BLaER1 (cell line): Measurements from ENCODE around the gene RDH11.

Source experiments
- H3K27ac ChIP-seq: shearing (Covaris generic); formaldehyde crosslinking; 2 replicates; pipeline ENCODE4 v1.8.1; 2022
- H3K27me3 ChIP-seq: shearing (Covaris generic); formaldehyde crosslinking; 2 replicates; pipeline ENCODE4 v1.8.1; 2022
- H3K36me3 ChIP-seq: shearing (Covaris generic); formaldehyde crosslinking; 2 replicates; pipeline ENCODE4 v1.8.1; 2022
- H3K4me1 ChIP-seq: shearing (Covaris generic); formaldehyde crosslinking; 2 replicates; pipeline ENCODE4 v1.8.1; 2022
- H3K4me2 ChIP-seq: shearing (Covaris generic); formaldehyde crosslinking; 2 replicates; pipeline ENCODE4 v1.8.1; 2022
- H3K4me3 ChIP-seq: shearing (Covaris generic); formaldehyde crosslinking; 2 replicates; pipeline ENCODE4 v1.8.1; 2022
- H3K9ac ChIP-seq: shearing (Covaris generic); formaldehyde crosslinking; 2 replicates; pipeline ENCODE4 v1.8.1; 2022
- H3K9me3 ChIP-seq: shearing (Covaris generic); formaldehyde crosslinking; 2 replicates; pipeline ENCODE4 v1.8.1; 2022
- H4K20me1 ChIP-seq: shearing (Covaris generic); formaldehyde crosslinking; 2 replicates; pipeline ENCODE4 v1.8.1; 2022
- Cebpa-rat ChIP-seq: shearing (Covaris generic); IDR thresholded peaks from 2 replicates; pipeline ENCODE4 v1.8.1; 2022

The RDH11 gene

DNA sequence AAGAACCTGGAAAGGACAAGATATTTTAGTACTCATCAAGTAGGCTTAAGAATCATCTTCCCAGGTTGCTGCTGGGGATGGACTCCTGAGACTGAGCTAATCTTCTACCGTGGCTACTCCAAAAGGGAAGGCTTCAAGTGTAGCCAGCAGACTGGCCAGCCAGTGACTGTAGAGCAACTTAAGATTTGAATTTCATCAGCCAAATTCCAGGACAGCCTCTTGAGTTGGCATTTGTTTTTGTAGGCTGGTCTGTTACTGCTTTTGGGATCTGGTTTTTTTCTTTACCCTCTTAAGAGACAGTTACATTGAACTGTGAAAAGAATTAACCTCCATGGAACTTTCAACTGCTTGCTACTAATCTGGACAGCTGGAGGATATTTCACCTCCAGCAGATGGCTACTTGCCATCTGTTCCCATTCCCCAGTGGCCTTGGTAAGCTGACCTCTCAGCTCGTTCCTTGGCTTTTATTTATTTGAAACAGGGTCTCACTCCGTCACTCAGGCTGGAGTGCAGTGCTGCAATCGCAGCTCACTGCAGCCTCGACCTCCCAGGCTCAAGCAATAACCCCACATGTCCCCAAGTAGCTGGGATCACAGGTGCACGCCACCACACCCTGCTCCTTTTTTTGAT is 41.8 kb downstream of the RDH11 start:
- Histone ChIP-seq H3K36me3 (peaks cover 100% of the 10 kb centered on the region), H3K9ac (no peak overlapping the region), H3K9me3 (no peaks in the 10 kb centered on the region), H4K20me1 (peaks cover 4% of the 10 kb centered on the region; the same call in 1 of the 2 replicates), H3K27ac (no peak overlapping the region), H3K27me3 (no peaks in the 10 kb centered on the region), H3K4me3 (no peak overlapping the region), H3K4me2 (no peak overlapping the region), H3K4me1 (no peaks in the 10 kb centered on the region)
- no peak for TF ChIP-seq Cebpa-rat

DNA sequence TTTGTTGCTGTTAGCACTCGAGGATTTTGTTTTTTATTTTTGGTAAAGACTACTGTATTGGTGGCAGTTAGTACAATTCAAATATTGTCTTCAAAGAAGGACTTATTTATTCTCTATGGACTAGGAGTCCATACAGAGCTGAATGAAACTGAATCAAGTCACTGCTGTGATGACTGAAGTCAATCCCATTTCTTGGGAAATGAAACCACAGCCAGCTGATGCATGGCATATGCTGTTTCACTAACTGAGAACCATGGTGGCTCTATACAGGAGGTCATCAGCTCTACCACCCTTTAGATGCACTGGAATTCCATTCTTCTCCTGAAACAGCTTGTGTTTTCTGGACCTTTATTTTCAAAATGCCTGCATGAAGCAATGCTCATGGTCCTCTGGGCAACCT is 43.4 kb downstream of the RDH11 start:
- H3K27me3 ChIP-seq = no peaks in the 10 kb centered on the region
- H3K36me3 ChIP-seq = peaks cover 98% of the 10 kb centered on the region
- TF ChIP-seq Cebpa-rat = no peak
- H3K4me2 ChIP-seq = no peak overlapping the region
- no peak overlapping the region for H3K9ac ChIP-seq
- H3K9me3 ChIP-seq = no peaks in the 10 kb centered on the region
- no peak overlapping the region for H3K27ac ChIP-seq
- H3K4me3 ChIP-seq = no peak overlapping the region
- no peaks in the 10 kb centered on the region for H3K4me1 ChIP-seq
- peaks cover 4% of the 10 kb centered on the region; the same call in 1 of the 2 replicates for H4K20me1 ChIP-seq

DNA sequence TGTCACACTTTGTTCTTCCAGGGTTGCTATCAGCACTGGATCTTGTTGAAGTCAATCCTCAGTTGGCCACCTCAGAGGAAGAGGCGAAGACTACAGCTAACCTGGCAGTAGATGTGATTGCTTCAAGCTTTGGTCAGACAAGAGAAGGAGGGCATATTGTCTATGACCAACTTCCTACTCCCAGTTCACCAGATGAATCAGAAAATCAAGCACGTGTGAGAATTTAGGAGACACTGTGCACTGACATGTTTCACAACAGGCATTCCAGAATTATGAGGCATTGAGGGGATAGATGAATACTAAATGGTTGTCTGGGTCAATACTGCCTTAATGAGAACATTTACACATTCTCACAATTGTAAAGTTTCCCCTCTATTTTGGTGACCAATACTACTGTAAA is 44.9 kb downstream of the RDH11 start:
- Histone ChIP-seq H3K36me3 (peaks cover 98% of the 10 kb centered on the region), H3K27ac (no peak overlapping the region), H3K4me1 (no peaks in the 10 kb centered on the region), H3K9ac (no peak overlapping the region), H3K27me3 (no peaks in the 10 kb centered on the region), H4K20me1 (no peaks in the 10 kb centered on the region), H3K9me3 (no peaks in the 10 kb centered on the region), H3K4me3 (no peak overlapping the region), H3K4me2 (no peak overlapping the region)
- TF ChIP-seq Cebpa-rat = no peak

DNA sequence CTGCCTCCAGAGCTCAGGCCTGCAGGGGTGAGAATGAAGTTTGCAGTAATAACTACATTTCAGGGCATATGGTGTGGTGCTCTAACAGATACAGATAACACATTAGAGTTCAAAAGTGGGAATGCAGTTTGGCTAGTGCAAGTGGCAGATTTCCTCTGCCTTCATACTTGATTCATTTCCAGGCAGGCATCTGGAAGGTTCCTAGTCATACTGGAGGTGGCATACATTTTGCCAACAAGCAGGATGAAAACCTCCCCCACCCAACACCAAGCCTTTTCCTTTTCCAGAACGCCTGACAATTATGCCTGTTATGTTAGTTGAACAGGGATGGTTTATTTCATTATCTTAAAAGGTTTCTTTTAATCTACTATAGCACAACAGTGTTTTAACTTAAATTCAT is 45.4 kb downstream of the RDH11 start:
- H3K4me3 ChIP-seq = no peak overlapping the region
- no peak for TF ChIP-seq Cebpa-rat
- H3K27me3 ChIP-seq = no peaks in the 10 kb centered on the region
- H3K4me2 ChIP-seq = no peak overlapping the region
- H3K36me3 ChIP-seq = peaks cover 96% of the 10 kb centered on the region
- no peak overlapping the region for H3K9ac ChIP-seq
- H3K9me3 ChIP-seq = no peaks in the 10 kb centered on the region
- no peak overlapping the region for H3K27ac ChIP-seq
- no peaks in the 10 kb centered on the region for H4K20me1 ChIP-seq
- H3K4me1 ChIP-seq = no peaks in the 10 kb centered on the region

DNA sequence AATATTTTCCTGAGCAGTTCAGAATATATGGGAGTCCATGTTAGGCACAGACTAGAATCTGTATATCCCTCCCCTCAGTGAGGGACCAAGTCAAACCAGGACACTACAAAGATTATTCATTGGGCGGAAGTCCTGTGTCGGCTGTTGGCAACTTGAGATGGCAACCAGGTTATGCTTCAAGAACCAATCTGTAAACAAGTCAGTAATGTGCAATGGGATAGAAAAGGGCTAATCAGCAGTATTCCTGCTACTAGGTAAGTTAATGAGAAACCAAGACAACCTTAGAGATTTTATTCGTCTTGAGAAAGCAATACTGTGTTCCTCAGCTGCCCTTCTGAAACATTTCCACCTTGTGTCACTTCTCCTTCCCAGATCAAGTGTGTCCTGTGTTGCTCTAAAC is 49.4 kb downstream of the RDH11 start:
- peaks cover 55% of the 10 kb centered on the region for H3K36me3 ChIP-seq
- no peaks in the 10 kb centered on the region for H4K20me1 ChIP-seq
- H3K27ac ChIP-seq = no peak overlapping the region
- TF ChIP-seq Cebpa-rat = no peak
- H3K4me2 ChIP-seq = no peak overlapping the region
- no peaks in the 10 kb centered on the region for H3K27me3 ChIP-seq
- no peak overlapping the region for H3K4me3 ChIP-seq
- no peaks in the 10 kb centered on the region for H3K4me1 ChIP-seq
- H3K9me3 ChIP-seq = no peaks in the 10 kb centered on the region
- no peak overlapping the region for H3K9ac ChIP-seq

DNA sequence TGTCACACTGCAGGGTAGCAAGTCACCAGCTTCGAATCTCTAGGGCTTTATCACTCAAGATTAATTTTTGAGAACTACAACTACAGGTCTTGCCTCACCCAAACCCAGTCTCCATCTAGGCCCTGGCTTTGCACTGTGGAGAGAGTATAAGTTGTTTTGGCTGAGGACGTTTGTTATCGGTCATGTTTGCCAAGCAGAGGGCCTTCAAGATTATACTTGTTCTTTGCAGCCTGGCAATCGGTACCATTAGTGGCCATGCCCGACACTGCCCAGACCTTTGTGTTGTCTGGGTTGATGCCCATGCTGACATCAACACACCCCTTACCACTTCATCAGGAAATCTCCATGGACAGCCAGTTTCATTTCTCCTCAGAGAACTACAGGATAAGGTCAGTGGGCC is 50.1 kb downstream of the RDH11 start:
- no peak for TF ChIP-seq Cebpa-rat
- Histone ChIP-seq H3K9ac (no peak overlapping the region), H3K27ac (no peak overlapping the region), H3K4me2 (no peak overlapping the region), H3K27me3 (no peaks in the 10 kb centered on the region), H3K36me3 (peaks cover 48% of the 10 kb centered on the region), H3K9me3 (no peaks in the 10 kb centered on the region), H4K20me1 (no peaks in the 10 kb centered on the region), H3K4me1 (no peaks in the 10 kb centered on the region), H3K4me3 (no peak overlapping the region)

DNA sequence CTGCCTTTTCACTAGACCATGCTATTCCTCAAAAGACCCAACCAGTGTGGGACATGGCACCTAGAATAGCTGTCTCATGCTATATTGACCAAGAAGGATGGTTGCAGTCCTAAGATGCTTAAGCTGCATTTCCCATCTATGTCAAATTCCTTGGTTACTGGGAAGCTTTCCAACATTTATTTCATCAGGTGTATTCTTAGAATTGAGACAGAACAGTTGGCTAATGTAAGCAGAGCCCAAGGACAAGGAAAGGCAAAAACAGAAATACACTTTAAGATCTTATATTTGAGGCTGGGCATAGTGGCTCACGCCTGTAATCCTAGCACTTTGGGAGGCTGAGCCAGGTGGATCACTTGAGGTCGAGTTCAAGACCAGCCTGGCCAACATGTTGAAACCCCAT is 51.1 kb downstream of the RDH11 start:
- no peak for TF ChIP-seq Cebpa-rat
- no peak overlapping the region for H3K4me2 ChIP-seq
- H3K9ac ChIP-seq = no peak overlapping the region
- no peaks in the 10 kb centered on the region for H3K9me3 ChIP-seq
- H3K27me3 ChIP-seq = no peaks in the 10 kb centered on the region
- H3K36me3 ChIP-seq = peaks cover 38% of the 10 kb centered on the region
- H3K4me3 ChIP-seq = no peak overlapping the region
- no peak overlapping the region for H3K27ac ChIP-seq
- no peaks in the 10 kb centered on the region for H4K20me1 ChIP-seq
- no peaks in the 10 kb centered on the region for H3K4me1 ChIP-seq

DNA sequence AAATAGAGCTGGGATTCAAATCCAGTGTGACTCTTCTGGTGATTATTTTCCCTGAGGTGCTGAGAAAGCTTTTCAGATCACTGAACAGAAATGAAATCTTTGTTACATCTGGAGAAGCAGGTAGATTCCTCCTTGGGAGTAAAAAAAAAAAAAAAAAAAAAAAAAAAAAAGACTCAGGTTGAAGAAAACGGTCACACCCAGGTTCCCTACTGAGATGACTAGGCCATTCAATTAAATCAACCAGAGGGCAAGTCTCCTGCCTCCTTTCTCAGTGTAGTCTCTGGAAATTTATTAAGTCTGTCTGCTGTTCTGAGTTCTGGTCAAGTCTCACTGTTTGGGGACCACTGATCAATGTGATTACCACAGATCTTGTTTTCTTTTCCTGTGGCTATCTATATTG is 51.9 kb downstream of the RDH11 start:
- Histone ChIP-seq H3K9me3 (no peaks in the 10 kb centered on the region), H3K9ac (no peak overlapping the region), H3K36me3 (peaks cover 31% of the 10 kb centered on the region), H4K20me1 (no peaks in the 10 kb centered on the region), H3K27ac (no peak overlapping the region), H3K4me3 (no peak overlapping the region), H3K4me2 (no peak overlapping the region), H3K27me3 (no peaks in the 10 kb centered on the region), H3K4me1 (no peaks in the 10 kb centered on the region)
- TF ChIP-seq Cebpa-rat = no peak

DNA sequence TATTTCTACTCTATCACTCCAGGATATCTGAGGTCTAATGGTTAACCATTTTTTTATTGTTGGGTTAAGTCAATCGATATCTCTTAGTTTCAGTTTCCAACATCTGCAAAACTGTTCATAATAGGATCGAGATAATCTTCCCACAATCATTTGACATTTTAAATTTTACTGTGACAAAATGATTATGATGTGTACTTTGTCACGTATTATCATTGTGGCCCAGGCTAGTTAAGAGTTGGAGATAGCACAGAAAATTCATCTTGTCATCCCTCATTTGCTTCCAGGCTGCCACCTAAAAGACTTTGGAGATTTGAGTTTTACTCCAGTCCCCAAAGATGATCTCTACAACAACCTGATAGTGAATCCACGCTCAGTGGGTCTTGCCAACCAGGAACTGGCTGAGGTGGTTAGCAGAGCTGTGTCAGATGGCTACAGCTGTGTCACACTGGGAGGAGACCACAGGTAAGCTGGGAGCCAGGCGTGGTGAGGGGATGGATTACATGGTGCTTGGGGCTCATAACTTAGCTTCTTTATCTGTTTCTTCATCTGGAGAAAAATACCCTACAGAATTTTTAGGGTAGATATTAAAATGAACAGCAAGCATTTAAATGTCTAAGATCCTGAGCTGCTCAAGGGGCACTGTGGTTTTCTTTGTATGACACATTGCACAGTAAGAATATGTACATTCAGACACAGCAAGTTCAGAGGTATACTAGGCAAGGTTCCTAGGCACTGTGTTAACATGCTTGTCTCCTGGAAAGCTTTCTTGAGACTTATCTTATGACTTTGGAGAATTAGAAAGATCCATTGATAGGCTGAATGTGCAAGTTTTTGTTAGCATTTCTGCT is 53.4 kb downstream of the RDH11 start:
- TF ChIP-seq Cebpa-rat = no peak
- H3K27ac ChIP-seq = no peak overlapping the region
- peaks cover 17% of the 10 kb centered on the region for H3K36me3 ChIP-seq
- no peaks in the 10 kb centered on the region for H3K9me3 ChIP-seq
- H3K27me3 ChIP-seq = no peaks in the 10 kb centered on the region
- H3K9ac ChIP-seq = no peak overlapping the region
- H3K4me2 ChIP-seq = no peak overlapping the region
- H4K20me1 ChIP-seq = no peaks in the 10 kb centered on the region
- no peaks in the 10 kb centered on the region for H3K4me1 ChIP-seq
- H3K4me3 ChIP-seq = no peak overlapping the region

DNA sequence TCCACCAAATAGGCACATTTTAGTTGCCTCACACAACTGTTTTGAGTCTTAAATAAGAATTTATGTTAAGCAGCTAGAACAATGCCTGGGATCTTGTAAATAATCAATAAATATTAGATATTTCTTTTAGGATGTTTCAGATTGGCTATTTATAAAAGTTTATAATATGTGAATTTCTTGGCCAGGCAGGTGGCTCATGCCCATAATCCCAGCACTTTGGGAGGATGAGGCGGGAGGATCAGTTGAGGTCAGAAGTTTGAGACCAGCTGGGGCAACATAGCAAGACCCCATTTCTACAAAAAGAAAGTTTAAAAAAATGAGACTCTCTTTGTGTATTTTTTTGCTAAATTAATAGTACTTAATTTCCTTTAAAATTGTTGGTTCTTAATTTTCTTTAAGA is 54.1 kb downstream of the RDH11 start:
- Histone ChIP-seq H3K9me3 (no peaks in the 10 kb centered on the region), H3K27ac (no peak overlapping the region), H3K27me3 (no peaks in the 10 kb centered on the region), H3K4me3 (no peak overlapping the region), H3K4me1 (no peaks in the 10 kb centered on the region), H3K36me3 (peaks cover 11% of the 10 kb centered on the region), H3K4me2 (no peak overlapping the region), H3K9ac (no peak overlapping the region), H4K20me1 (no peaks in the 10 kb centered on the region)
- TF ChIP-seq Cebpa-rat = no peak
